NOMO-1 treated with dmso at 0.1 percent for 144 hours (cell line): Measurements from ENCODE around the gene WDR83.
"Not testable (repeated sequence)": the region's sequence is repeated elsewhere in the genome, so short reads cannot be mapped to it uniquely, and the experiment has no call there.

Experiments used
- DNase-seq: peaks from one replicate; lab custom pipeline; 2025; ENCODE audit not compliant: unreplicated experiment; lab: John Stamatoyannopoulos, UW

Gene WDR83

DNA sequence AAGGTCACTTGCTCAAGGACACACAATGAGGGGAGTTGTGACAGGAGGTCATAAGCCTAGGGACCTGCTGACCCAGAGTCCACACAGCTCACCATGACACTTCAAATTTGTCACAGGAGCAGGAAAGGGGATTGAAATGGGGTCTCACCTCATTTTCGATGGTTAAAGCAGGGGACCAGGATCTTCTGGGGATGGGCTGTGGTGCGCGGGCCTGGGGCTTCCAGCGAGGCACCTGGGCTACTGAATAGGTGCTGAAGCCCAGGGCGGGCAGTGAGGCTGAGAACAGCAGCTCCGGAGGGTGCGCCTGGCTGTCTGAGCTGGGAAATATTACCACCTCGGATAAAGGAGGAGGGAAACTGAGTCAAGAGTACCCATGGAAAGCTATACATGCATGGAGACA is 11.1 kb upstream of the WDR83 start:
- no peak for DNase-seq

DNA sequence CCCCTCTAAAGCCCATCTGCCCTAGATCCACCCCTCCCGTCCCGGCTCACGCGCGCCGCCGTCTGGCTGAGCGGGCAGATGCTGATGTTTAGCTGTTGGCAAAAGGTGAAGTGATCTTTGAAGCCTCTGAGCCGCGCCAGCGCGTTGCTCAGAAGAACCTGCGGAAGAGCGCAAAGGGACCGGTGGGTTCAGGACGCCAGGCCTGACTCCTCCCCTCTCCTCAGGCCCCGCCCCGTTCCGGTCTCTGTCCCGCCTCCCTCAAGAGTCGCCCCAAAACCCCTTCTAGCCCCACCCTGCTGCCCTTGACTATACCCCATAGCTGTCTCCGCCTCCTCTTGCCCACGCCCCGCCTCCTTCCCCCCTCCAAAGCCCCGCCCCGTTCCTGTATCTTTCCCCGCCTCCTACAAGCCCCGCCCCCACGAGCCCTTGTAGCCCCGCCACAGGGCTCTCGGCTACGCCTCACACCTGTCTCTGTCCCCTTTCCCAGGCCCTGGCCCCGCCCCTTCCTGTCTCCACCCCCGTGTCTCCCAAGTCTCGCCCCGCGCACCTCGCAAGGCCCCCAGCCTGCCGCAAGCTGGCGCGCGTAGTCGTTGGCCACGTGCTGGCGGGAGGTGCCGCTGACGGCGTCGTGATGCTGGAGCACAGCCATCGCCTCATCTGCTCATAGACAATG is 9.6 kb upstream of the WDR83 start:
- DNase-seq: no peak

DNA sequence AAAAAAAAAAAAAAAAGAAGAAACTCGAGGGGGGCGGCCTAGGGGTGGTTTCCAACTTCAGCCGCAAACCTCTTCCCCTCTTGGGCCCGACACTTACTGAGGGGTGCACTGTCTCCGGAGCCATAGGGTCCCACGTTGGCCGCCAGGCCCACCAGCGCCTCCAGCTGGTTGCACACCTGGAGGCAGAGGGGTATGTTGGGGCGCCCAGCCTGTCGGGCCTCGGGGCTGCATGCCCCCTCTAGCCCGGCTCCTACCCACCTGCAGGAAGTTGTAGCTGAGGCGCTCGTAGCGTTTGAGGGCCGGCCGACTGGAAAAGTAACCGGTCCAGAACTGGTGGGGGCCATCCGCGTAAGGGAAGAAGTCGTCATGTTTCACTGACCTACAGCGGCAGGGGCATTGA is 8.6 kb upstream of the WDR83 start:
- no peak for DNase-seq

DNA sequence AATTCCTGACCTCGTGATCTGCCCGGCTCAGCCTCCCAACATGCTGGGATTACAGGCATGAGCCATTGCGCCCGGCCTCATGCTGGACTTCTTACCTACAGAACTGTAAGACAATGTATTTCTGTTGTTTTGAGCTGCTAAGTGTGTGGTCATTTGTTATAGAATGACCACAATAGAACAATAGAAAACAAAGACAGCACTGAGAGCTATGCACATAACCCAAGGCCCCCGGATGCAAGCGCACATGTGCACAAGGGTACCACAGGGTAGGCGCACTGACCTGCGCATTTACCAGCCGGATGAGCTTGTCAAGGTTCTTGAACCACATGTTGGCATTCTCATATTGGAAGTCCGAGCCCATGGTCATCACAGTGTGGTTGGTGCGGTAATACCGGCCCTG is 5.6 kb upstream of the WDR83 start:
- DNase-seq: no peak

DNA sequence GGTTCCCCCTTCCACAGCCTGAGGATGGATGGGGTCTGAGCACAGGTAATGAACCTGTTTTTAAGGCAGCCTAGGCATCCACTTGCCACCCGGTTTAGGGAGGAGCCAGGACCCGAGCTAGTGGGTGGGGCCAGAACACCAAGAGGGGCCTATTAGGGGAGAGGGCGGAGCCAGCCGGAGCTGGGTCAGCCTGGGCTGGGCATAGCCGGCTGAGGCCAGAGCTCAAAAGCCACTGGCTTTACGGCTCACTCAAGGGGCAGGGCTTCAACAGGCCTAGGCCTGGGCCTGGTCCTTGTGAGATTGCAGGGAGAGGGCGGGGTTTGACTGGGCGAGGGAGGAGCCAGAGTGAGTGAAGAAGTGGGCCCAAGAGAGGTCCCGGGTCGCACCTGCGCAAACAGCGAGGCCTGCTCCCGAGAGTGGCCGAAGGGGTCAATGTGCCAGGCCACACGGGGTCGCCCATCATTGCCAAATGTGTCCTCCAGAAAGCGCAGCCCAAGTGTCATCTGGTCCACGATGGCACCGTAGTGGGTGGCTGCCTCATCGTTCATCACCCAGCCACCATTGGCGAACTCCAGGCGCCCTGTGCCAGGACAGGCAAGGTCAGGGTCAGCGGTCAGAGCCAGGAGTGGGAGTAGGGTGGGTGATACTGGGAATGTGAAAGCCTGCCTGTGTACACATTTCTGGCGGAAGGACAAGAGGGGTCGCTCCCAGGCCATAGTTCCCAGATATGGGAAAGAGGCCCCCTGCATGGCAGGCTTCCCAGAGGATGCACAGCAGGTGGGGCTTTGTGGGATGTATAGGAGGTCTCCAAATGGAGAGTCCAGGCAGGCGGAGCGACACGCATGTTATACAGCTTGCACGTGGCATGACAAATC is 2.0 kb upstream of the WDR83 start:
- no peak for DNase-seq

DNA sequence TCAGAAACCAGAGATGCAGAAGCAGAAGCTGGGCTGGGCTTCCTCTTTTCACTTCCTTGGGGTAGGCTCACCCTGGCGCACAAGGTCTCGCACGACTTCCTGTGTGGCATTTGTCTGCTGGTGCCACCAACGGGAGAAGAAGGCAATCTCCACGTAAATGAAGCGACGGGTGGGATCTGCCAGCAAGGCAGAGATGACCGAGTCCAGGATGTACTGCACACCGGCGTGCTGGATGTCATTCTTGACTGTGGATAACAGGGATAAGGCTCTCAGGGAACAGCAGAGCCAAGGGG is 1.4 kb upstream of the WDR83 start:
- DNase-seq: peak; percentile 89

DNA sequence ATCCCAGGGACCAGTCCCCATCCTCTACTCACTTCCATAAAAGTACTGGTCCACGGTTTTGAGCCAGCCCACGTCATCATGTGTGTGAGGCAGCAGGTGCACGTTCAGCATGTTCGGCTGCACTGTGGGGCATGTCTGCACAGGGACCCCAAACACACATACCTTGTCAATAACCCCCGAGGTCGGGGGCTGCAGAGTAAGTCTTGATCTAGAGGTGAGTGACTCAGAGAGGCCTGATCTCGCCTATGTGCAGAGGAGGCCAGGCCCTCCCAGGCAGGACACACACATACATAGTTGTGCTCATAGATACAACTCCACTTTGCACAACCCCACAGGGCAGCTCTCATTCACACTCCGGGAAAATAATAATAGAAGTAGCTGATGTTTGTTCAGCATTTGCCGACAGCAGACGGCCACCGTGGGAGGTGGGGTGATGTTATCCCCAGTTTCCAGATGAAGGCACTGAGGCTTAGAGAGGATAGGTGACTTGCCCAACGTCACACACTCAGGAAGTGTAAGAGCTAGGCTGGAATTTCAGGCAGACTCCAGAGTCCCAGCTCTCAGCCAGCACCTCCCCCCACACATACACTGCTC is 839 bp upstream of the WDR83 start:
- no peak for DNase-seq

DNA sequence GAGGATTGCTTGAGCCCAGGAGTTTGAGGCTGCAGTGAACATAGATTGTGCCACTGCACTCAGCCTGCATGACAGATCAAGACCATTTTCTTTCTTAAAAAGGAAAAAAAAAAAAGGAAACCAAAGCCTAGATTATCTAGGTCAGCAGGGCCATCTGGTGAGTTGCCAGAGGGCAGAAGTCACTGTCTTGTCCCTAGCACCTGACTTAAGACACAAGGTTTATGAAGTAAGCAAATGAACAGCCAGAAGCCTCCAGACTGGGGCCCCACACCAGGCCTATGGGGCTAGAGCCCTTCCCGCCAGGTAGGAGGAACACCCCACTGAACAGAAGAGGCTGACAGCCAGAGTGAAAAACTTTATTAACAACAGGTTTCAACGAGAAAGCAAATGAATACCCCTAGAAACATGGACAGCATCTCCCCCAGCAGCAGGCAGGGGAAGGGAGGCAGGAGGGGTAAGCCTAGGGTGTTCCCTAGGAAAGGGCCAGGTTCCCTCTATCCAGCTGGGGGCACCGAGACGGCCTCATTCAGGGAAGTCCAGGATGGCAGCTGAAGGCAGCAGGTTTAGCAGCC is 1.2 kb downstream of the WDR83 start:
- no peak for DNase-seq

DNA sequence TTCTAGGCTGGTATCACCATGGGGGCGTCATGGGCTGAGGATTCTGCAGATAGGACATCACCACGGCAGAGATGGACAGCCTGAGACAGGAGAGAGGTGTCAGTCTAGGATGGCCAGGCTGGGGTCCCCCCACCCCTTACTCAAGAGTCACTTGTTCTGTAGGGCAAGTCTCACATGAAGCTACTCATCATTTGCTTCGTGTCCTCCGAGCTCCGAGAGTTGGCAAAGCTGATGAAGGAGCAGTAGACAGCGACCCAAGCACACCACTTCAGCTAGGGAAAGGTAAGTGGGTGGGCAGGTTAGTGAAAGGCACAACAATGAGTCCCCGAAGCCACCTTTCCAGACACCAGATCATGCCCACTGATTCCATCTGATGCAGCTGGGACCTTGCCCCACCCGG is 1.7 kb downstream of the WDR83 start:
- DNase-seq: no peak

DNA sequence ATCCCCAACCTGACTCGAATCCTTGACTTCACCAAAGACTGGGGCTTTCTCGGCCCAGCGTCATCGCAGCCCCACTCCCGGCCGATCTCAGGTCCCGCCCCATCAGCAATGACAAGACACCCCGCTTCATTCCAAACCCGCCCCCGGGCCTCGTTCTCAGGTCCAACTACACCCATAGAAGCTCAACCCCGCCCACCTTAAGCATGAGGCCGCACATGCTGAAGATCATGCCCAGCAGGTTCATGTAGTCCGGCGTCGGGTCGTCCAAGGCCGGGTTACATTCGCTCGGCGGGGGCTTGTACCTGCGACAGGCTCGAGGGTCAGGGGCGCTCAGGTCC is 2.3 kb downstream of the WDR83 start:
- DNase-seq: no peak

DNA sequence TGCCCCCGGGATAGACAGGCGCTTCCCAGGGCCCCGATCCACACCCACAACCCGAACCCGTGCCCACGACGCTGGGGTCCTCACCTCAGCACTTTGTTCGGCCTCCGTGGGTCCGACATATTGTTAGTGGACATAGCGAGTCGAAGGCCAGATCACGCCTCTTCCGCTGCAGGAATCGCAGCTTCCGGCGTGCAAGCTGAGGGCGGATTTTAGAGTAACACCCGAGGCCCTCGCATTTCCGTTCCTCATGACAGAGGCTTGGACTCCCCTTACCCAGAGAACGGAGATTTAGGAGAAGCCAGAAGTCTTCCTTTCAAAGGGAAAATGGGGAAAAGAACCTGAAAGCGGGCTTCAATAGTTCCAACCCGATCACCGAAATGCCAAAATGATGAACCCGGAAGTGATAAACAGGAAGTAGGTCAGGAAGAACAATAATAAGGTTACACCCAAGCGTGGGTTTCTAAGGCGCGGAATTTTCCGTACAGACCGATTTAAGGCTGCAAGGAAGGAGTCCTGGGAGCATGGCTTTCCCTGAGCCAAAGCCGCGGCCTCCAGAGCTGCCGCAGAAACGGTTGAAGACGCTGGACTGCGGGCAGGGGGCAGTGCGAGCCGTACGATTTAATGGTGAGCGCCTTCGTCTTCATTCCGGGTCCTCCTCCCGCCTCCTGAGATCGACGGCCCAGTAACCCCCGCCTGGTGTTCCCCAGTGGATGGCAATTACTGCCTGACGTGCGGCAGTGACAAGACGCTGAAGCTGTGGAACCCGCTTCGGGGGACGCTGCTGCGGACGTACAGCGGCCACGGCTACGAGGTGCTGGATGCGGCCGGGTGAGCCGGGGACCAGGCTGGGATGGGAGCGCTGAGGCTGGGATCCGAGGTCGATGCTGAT is 2.9 kb downstream of the WDR83 start:
- DNase-seq: peak; percentile 77

DNA sequence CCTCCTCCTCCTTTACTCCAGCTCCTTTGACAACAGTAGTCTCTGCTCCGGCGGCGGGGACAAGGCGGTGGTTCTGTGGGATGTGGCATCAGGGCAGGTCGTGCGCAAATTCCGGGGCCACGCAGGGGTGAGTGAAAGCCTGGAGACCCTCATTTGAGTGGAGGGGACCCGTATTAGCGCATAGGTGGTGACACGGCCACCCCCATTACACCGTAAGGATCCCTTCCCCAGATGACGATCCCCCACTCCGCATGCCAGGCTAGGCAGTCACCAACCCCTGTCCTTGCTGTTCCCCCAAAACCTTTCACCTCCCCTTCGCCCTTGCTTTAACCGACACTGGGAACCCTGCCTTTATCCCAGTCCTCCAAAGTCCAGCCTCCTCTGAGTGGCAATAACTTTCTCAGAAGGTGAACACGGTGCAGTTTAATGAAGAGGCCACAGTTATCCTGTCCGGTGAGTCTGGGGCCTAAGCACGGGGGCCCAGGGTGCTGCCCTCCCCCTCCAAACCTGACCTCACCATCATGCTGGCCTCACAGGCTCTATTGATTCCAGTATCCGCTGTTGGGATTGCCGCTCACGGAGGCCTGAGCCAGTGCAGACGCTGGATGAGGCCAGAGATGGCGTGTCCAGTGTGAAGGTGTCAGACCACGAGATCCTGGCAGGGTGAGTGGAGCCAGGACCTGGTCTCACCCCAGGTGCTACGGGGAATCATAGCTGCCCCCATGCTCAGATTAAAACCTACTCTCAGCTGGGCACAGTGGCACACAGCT is 3.7 kb downstream of the WDR83 start:
- no peak for DNase-seq

DNA sequence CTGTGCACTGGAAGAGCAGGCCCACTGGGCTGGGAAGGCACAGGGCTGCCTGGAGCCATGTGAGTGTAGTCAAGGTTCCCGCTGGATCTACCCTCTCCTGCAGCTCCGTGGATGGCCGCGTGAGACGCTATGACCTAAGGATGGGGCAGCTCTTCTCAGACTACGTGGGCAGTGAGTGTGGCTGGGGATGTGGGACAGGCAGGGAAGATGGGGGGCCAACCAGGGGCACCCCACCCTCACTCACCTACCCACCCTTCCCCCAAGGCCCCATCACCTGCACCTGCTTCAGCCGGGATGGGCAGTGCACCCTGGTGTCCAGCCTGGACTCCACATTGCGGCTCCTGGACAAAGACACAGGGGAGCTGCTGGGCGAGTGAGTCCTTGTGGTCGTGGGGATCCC is 6.1 kb downstream of the WDR83 start:
- no peak for DNase-seq

DNA sequence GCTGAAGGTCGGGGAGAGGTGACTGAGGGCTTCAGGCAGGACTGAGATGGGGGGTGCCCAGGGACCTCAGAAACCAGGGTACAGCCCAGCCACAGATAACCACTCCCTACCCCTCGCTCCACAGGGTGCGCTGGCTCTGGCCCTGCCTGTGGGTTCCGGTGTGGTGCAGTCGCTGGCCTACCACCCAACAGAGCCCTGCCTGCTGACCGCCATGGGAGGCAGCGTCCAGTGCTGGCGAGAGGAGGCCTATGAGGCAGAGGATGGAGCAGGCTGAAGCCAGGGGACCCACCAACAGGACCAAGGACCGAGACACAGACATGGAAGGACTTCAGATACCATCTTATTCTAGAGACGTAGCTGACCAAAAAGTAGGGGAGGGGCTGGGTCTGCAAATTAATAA is 8.8 kb downstream of the WDR83 start:
- no peak for DNase-seq

DNA sequence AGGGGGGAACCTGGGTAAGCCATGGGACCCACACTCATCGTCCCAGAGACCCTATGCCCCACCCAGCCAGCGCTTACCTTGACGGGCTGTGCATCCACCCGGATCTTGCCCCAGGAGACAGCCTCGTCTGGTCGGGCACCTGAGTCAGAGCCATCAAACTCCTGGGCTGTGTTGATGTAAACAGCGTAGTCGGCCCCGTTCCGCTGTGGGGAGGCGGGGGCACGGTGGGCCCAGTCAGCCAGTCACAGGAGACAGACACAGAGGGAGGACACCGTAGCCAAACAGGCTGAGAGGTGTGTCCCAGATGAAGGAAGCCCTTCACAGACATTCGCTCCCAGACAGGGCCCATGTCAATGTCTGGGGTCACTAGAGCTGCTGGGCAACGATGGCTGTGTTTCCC is 9.3 kb downstream of the WDR83 start:
- no peak for DNase-seq

DNA sequence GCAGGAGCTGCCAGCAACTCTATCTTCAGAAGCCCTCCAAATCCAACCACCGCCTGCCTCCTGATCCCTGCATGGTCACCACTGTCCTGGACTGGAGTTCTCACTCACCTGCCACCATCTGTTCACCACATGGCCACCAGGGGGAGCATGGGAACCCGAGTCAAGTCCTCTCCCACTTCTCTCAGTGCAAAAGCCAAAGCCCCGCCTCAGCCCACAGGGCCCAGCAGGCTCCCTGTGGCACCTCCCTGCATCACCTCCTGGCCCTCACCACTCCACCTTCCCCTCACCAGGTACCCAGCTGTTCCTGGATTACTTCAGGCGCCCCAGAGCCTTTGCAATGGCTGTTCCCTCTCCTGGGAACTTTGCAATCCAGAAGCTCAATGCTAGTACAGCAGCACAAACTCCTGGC is 9.8 kb downstream of the WDR83 start:
- DNase-seq: peak; percentile 16

DNA sequence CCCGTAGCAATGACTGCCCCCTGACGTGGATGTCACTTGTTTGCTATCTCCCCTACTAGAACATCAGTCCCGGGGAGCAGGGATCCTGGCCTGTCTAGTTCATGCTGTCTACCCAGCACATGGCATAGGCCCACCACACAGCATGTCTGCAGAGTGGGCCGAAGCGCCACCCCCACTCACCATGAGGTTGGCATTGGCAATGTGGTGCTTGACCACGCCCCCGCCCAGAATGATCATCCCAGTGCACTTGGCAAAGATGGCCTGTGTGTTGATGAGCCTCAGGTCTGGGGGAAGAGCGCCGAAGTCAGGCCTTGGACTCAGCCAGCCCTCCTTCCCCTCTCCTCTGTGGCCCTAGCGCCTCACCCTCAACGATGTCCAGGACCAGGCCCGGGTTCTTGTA is 10.3 kb downstream of the WDR83 start:
- no peak for DNase-seq

DNA sequence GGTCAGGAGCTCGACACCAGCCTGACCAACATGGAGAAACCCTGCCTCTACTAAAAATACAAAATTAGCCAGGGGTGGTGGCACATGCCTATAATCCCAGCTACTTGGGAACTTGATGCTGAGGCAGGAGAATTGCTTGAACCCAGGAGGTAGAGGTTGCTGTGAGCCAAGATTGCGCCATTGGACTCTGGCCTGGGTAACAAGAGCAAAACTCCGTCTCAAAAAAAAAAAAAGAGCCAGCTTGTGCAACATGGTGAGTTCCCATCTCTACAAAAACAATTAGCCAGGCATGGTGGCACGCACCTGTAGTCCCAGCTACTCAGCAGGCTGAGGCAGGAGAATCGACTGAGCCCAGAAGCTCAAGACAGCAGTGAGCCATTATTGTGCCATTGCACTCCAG is 11.4 kb downstream of the WDR83 start:
- not testable (repeated sequence) for DNase-seq

DNA sequence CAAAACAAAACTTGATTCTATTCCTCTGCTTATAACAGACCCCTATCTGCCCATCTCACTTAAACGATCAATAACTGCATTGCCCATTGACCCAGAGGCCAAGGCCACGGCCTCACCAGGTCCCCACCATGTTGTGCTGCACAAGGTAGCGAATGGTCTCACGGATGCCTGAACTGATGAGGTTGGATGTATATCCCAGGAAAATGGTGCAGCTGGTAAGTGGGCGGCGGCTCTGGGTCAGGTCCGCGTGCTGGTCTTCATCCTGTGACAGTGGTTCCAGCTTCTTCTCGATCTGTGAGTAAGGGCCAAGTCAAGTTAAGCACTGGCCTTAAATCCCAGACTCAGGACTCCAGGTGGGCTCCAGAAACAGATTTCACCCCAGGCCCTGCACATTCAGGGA is 13.4 kb downstream of the WDR83 start:
- no peak for DNase-seq
